K562 (cell line): ENCODE results near the gene MBOAT1. TPM values are rescaled to one million over a fixed set of nuclear protein-coding genes. Genes with fewer than 3 reads are reported as not detected.

ENCODE experiments used
- BCL6 ChIP-seq: fragments of 250-450 bp; sonication (Bioruptor Pico); IDR thresholded peaks from 2 replicates; pipeline ENCODE4 v1.4.0; 2020
- ELF1 ChIP-seq: fragments of 200-800 bp; sonication (Bioruptor generic); IDR thresholded peaks from 2 replicates; pipeline ENCODE4 v1.6.1; 2016; ENCODE audit warnings: missing genetic modification characterization, missing compliant biosample characterization
- ELF2 ChIP-seq: fragments of 250-450 bp; sonication (Bioruptor Pico); IDR thresholded peaks from 2 replicates; pipeline ENCODE4 v1.5.0; 2021; ENCODE audit warnings: mild to moderate bottlenecking
- ELF4 ChIP-seq: fragments of 450-650 bp; formaldehyde crosslinking; IDR thresholded peaks from 2 replicates; pipeline ENCODE4 v1.4.0; 2022; ENCODE audit warnings: missing genetic modification characterization
- EZH2 ChIP-seq: IDR thresholded peaks from 2 replicates; pipeline ENCODE4 v1.6.1; 2012; ENCODE audit warnings: low read depth, mild to moderate bottlenecking, inconsistent platforms, low read length, borderline replicate concordance
- GTF2F1 ChIP-seq: IDR thresholded peaks from 2 replicates; pipeline ENCODE4 v1.6.1; 2011; ENCODE audit warnings: low read depth, low read length, improper control_type of control experiment
- HMG20B ChIP-seq: fragments of 250-450 bp; sonication (Bioruptor Pico); IDR thresholded peaks from 2 replicates; pipeline ENCODE4 v1.5.0; 2021; ENCODE audit warnings: mild to moderate bottlenecking
- KAT2B ChIP-seq: IDR thresholded peaks from one replicate; pipeline ENCODE4 v1.6.1; 2012; ENCODE audit warnings: low read depth, mild to moderate bottlenecking, control low read depth, inconsistent platforms, low read length, moderate library complexity
- NELFE ChIP-seq: IDR thresholded peaks from 2 replicates; pipeline ENCODE4 v1.6.1; 2011; ENCODE audit warnings: mild to moderate bottlenecking; ENCODE audit not compliant: insufficient read depth, insufficient read length
- NR2C1 ChIP-seq, 2 experiments: fragments of 450-650 bp; IDR thresholded peaks; 2 replicates each; pipeline ENCODE4 v1.6.1; 2017; ENCODE audit warnings: mild to moderate bottlenecking in 2 of 2, antibody characterized with exemption in 1 of 2, inconsistent platforms in 1 of 2, missing compliant biosample characterization in 1 of 2, missing genetic modification characterization in 1 of 2
- POLR2G ChIP-seq: fragments of 200-400 bp; formaldehyde crosslinking; IDR thresholded peaks from 2 replicates; pipeline ENCODE4 v1.6.1; 2017; ENCODE audit warnings: low read depth, mild to moderate bottlenecking, antibody characterized with exemption, low read length, moderate library complexity
- SLC30A9 ChIP-seq: fragments of 250-450 bp; sonication (Bioruptor Pico); IDR thresholded peaks from 2 replicates; pipeline ENCODE4 v1.8.0; 2022; ENCODE audit warnings: mild to moderate bottlenecking, moderate library complexity
- SMC3 ChIP-seq: conservative IDR thresholded peaks from 2 replicates; pipeline ENCODE4 v1.6.1; 2011; ENCODE audit warnings: low read depth, low read length, improper control_type of control experiment; ENCODE audit not compliant: insufficient read depth
- SOX6 ChIP-seq: fragments of 450-650 bp; IDR thresholded peaks from 2 replicates; pipeline ENCODE4 v1.6.1; 2014; ENCODE audit warnings: mild to moderate bottlenecking
- SP2 ChIP-seq: IDR thresholded peaks from 2 replicates; pipeline ENCODE4 v1.6.1; 2011; ENCODE audit warnings: mild to moderate bottlenecking, low read depth, low read length, moderate library complexity; ENCODE audit not compliant: poor library complexity, severe bottlenecking; ENCODE audit errors: extremely low read depth
- ZEB2 ChIP-seq: fragments of 450-650 bp; IDR thresholded peaks from 2 replicates; pipeline ENCODE4 v1.6.1; 2016
- ZKSCAN1 ChIP-seq: fragments of 150-350 bp; IDR thresholded peaks from 2 replicates; pipeline ENCODE4 v1.6.1; 2016; ENCODE audit warnings: low read depth, low read length
- ZNF23 ChIP-seq: fragments of 250-450 bp; sonication (Bioruptor Pico); IDR thresholded peaks from 2 replicates; pipeline ENCODE4 v1.4.0; 2020; ENCODE audit warnings: mild to moderate bottlenecking
- ZNF584 ChIP-seq: fragments of 200-800 bp; sonication (Bioruptor generic); IDR thresholded peaks from 2 replicates; pipeline ENCODE4 v1.6.1; 2016; ENCODE audit warnings: low read depth, mild to moderate bottlenecking, missing genetic modification characterization, missing compliant biosample characterization
- ZNF696 ChIP-seq: fragments of 250-450 bp; sonication (Bioruptor Pico); conservative IDR thresholded peaks from 2 replicates; pipeline ENCODE4 v1.4.0; 2020; ENCODE audit warnings: mild to moderate bottlenecking, moderate library complexity
- ZNF766 ChIP-seq: fragments of 200-800 bp; sonication (Bioruptor generic); conservative IDR thresholded peaks from 2 replicates; pipeline ENCODE4 v1.6.1; 2016; ENCODE audit warnings: missing genetic modification characterization, missing compliant biosample characterization
- polyA plus RNA-seq, 8 experiments: library from polyadenylated mRNA; depleted of rRNA in 4 of 8; stranded (reverse) in 5 of 8; unstranded in 3 of 8; fragments of >200 nt; fragmentation: Nextera tagmentation in 2 of 8; fragmentation: Illumina TruSeq in 1 of 8; extraction: Ambion mirVana in 2 of 8; extraction: Trizol in 1 of 8; gene quantifications; 2 replicates each; pipeline versions ENCODE4 v1.2.1 to v1.2.3, GENCODE V29; 2011 to 2014; ENCODE audit warnings: inconsistent platforms in 1 of 8, missing spikeins in 1 of 8
- total RNA-seq, 7 experiments: library from RNA; depleted of rRNA in 6 of 7; stranded (reverse); fragments of >200 nt in 6 of 7; fragmentation: Illumina TruSeq in 2 of 7; extraction: Trizol in 2 of 7; gene quantifications; 2 replicates each; pipeline versions ENCODE4 v1.2.1 to v1.2.3, GENCODE V29; 2011 to 2021; ENCODE audit warnings: low replicate concordance in 1 of 7
- TF ChIP-seq, protein P1 (sequence below): fragments of 250-450 bp; sonication (Bioruptor Pico); IDR thresholded peaks from 2 replicates; pipeline ENCODE4 v1.8.0; 2022; ENCODE audit warnings: inconsistent platforms, mild to moderate bottlenecking, moderate library complexity, borderline replicate concordance
- TF ChIP-seq, protein P2 (sequence below): fragments of 450-650 bp; formaldehyde crosslinking; IDR thresholded peaks from 2 replicates; pipeline ENCODE4 v1.4.0; 2020; ENCODE audit warnings: mild to moderate bottlenecking, moderate library complexity
- TF ChIP-seq, protein P3 (sequence below): sonication (generic); formaldehyde crosslinking; IDR thresholded peaks from 2 replicates; pipeline ENCODE4 v1.8.0; 2022; ENCODE audit warnings: mild to moderate bottlenecking, missing genetic modification reagents
- TF ChIP-seq, protein P4 (sequence below): IDR thresholded peaks from 2 replicates; pipeline ENCODE4 v1.6.1; 2011; ENCODE audit warnings: borderline replicate concordance, low read depth, mild to moderate bottlenecking, moderate library complexity, low read length; ENCODE audit not compliant: insufficient read depth, poor library complexity, severe bottlenecking

Gene MBOAT1
- total and polyA plus RNA-seq, 9 of the 15 experiments (the other 6 are each of a cell fraction or from before 2014, with no cell fraction given) = 0.13 to 16.5 (median 10.3) TPM

DNA sequence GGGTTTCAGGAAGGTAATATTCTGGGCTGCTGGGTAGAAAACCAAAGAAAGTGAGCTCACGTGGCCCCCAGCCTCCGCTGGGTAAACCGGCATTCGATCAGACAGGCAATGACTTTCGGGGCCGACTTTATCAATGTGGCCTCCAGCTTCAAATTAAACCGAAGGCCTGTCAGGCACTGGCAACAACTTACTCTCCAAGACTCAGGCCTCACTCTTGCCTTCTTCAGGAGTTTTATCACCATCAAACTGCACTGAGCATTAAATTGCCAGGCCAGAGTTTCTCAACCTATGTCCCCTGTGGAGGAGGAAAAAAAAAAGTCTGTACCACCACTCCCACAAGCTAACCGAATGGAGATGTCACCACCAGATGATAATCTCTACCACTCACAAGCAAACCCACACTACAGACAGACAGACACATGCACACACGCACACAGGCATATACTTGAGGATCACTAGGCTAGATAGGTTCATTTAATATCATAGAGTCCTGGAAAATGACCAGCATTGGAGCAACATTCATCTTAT is 1.1 kb upstream of the MBOAT1 start (continued):
- TF ChIP-seq, protein P1, sequence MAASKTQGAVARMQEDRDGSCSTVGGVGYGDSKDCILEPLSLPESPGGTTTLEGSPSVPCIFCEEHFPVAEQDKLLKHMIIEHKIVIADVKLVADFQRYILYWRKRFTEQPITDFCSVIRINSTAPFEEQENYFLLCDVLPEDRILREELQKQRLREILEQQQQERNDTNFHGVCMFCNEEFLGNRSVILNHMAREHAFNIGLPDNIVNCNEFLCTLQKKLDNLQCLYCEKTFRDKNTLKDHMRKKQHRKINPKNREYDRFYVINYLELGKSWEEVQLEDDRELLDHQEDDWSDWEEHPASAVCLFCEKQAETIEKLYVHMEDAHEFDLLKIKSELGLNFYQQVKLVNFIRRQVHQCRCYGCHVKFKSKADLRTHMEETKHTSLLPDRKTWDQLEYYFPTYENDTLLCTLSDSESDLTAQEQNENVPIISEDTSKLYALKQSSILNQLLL (CRISPR knock-in tag) = no peak
- no peak for TF ChIP-seq SLC30A9 (CRISPR knock-in tag)
- TF ChIP-seq, protein P2, sequence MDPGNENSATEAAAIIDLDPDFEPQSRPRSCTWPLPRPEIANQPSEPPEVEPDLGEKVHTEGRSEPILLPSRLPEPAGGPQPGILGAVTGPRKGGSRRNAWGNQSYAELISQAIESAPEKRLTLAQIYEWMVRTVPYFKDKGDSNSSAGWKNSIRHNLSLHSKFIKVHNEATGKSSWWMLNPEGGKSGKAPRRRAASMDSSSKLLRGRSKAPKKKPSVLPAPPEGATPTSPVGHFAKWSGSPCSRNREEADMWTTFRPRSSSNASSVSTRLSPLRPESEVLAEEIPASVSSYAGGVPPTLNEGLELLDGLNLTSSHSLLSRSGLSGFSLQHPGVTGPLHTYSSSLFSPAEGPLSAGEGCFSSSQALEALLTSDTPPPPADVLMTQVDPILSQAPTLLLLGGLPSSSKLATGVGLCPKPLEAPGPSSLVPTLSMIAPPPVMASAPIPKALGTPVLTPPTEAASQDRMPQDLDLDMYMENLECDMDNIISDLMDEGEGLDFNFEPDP (CRISPR knock-in tag) = no peak
- no peak for TF ChIP-seq POLR2G
- TF ChIP-seq ELF4 (CRISPR knock-in tag) = 0 out of 2 replicates have a peak, but pooled peaks have one; percentile 61
- TF ChIP-seq KAT2B = no peak
- no peak for TF ChIP-seq ZKSCAN1
- TF ChIP-seq, protein P3, sequence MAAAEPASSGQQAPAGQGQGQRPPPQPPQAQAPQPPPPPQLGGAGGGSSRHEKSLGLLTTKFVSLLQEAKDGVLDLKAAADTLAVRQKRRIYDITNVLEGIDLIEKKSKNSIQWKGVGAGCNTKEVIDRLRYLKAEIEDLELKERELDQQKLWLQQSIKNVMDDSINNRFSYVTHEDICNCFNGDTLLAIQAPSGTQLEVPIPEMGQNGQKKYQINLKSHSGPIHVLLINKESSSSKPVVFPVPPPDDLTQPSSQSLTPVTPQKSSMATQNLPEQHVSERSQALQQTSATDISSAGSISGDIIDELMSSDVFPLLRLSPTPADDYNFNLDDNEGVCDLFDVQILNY (CRISPR knock-in tag) = no peak
- TF ChIP-seq SP2 = no peak
- TF ChIP-seq ZEB2 = no peak
- no peak for TF ChIP-seq ZNF696
- no peak for TF ChIP-seq SMC3
- no peak; the same call in 1 of the 2 replicates for TF ChIP-seq NR2C1 (IDR thresholded peaks at IDR 0.05)
- TF ChIP-seq NR2C1 (tag; IDR thresholded peaks at IDR 0.05) = no peak
- TF ChIP-seq SOX6 = peak; percentile 37; the same call in 1 of the 2 replicates
- no peak for TF ChIP-seq BCL6
- no peak for TF ChIP-seq ZNF584 (CRISPR knock-in tag)
- TF ChIP-seq NELFE = no peak
- no peak; the same call in 1 of the 2 replicates for TF ChIP-seq ZNF766
- no peak for TF ChIP-seq EZH2
- TF ChIP-seq HMG20B (CRISPR knock-in tag) = 0 out of 2 replicates have a peak, but pooled peaks have one; percentile 7
- TF ChIP-seq, protein P4, sequence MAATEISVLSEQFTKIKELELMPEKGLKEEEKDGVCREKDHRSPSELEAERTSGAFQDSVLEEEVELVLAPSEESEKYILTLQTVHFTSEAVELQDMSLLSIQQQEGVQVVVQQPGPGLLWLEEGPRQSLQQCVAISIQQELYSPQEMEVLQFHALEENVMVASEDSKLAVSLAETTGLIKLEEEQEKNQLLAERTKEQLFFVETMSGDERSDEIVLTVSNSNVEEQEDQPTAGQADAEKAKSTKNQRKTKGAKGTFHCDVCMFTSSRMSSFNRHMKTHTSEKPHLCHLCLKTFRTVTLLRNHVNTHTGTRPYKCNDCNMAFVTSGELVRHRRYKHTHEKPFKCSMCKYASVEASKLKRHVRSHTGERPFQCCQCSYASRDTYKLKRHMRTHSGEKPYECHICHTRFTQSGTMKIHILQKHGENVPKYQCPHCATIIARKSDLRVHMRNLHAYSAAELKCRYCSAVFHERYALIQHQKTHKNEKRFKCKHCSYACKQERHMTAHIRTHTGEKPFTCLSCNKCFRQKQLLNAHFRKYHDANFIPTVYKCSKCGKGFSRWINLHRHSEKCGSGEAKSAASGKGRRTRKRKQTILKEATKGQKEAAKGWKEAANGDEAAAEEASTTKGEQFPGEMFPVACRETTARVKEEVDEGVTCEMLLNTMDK = no peak
- no peak for TF ChIP-seq ELF1 (tag)
- no peak for TF ChIP-seq GTF2F1
- TF ChIP-seq ELF2 = no peak
- TF ChIP-seq ZNF23 (CRISPR knock-in tag) = no peak
